ENCODE measurements around the gene GXYLT2.
A peak's percentile ranks its signal among the peaks of the same experiment; 100 is the strongest.

GXYLT2 gene, protein sequence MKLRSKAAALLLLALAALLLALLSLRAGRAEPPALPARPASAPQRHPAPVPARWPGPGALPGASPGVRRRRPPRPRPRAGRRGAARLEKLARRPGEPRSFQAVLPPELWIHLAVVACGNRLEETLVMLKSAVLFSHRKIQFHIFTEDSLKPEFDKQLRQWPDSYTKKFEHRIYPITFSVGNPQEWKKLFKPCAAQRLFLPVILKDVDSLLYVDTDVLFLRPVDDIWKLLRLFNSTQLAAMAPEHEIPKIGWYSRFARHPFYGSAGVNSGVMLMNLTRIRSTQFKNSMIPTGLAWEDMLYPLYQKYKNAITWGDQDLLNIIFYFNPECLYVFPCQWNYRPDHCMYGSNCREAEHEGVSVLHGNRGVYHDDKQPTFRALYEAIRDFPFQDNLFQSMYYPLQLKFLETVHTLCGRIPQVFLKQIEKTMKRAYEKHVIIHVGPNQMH

DNA sequence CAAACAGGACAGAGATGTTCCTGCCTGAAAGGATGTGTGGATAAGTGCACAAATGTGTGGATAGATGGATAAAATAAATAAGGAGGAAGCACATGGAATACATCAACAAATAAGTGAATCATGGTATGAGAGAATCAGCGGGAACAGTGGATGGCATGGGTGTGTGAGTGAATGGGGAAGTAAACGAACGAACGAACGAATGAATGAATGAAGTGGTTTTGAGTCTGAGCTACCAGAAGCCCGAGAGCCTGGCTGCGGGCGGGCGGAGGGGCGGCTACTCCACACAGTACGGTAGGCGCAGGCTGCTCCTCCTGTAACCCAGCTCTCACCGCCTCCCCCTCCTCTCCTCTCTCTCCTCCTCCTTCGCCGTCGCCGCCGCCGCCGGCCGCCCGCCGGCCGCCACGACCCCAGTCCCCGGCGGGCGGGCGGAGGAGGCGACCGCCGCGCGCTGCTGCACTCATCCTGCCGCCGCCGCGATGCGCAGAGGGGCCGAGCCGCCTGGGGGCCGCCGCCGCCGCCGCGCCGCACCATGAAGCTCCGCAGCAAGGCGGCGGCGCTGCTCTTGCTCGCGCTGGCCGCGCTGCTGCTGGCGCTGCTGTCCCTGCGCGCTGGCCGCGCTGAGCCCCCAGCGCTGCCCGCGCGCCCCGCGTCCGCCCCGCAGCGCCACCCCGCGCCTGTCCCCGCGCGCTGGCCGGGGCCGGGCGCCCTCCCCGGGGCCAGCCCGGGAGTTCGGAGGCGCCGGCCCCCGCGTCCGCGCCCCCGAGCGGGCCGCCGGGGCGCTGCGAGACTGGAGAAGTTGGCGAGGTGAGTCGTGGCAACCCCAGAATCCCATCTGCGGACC is at the start of gene GXYLT2:
Gene GXYLT2, plus strand, starts transcription at position 342 of the 841 bp plus-strand sequence. Its CDS starts 188 bp downstream, at position 530.
- no peak for TF ChIP-seq ZFX (IDR thresholded peaks at IDR 0.05)
- TF ChIP-seq, protein P1, sequence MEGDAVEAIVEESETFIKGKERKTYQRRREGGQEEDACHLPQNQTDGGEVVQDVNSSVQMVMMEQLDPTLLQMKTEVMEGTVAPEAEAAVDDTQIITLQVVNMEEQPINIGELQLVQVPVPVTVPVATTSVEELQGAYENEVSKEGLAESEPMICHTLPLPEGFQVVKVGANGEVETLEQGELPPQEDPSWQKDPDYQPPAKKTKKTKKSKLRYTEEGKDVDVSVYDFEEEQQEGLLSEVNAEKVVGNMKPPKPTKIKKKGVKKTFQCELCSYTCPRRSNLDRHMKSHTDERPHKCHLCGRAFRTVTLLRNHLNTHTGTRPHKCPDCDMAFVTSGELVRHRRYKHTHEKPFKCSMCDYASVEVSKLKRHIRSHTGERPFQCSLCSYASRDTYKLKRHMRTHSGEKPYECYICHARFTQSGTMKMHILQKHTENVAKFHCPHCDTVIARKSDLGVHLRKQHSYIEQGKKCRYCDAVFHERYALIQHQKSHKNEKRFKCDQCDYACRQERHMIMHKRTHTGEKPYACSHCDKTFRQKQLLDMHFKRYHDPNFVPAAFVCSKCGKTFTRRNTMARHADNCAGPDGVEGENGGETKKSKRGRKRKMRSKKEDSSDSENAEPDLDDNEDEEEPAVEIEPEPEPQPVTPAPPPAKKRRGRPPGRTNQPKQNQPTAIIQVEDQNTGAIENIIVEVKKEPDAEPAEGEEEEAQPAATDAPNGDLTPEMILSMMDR (conservative IDR thresholded peaks at IDR 0.05): peak; percentile 54
- peak within 1 kb of the TSS; percentile 33 for H3K27ac ChIP-seq

DNA sequence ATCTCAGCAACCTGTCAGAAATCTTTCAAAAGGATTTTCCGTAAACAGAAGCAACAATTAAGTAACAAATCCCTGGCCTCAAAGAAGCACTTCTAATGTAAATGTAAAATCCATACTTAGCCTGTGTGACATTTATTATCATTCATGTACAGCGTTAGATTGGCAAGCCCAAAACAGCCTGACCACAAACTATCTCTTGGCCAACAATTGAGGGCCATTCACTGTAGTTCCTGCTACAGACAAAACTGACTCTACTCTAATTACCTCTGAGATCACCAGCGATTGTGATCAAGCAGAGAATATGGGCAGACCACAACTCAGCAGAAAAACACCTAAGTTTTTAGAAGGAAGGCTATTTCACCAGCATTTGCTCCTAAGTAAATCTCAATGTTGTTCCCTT is 48.8 kb upstream of the GXYLT2 start:
- no peak overlapping the region for H3K27ac ChIP-seq
- no peak for TF ChIP-seq ZFX (IDR thresholded peaks at IDR 0.05)
- TF ChIP-seq, protein P1 (conservative IDR thresholded peaks at IDR 0.05): no peak

DNA sequence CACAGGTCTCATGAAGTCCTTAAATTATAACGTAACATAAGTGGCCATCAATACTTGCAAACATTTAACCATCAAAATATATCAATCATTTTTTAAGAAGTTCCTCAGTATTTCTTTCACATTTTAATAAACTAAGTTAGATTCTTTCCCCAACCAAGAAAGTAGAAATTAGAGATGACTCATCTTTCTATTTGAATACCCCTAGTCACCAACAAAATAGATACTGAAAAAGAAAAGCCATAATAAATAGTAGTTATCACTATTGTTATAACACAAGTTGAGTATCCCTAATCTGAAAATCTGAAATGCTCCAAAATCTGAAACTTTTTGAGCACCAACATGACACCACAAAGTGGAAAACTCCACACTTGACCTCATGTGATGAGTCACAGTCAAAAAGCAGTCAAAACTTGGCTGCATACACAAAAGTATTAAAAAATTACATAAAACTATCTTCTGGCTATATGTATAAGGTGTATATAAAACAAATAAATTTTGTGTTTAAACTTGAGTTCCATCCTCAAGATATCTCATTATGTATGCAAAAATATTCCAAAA is 43.3 kb upstream of the GXYLT2 start:
- no peak overlapping the region for H3K27ac ChIP-seq
- TF ChIP-seq, protein P1 (conservative IDR thresholded peaks at IDR 0.05): no peak
- no peak for TF ChIP-seq ZFX (IDR thresholded peaks at IDR 0.05)

DNA sequence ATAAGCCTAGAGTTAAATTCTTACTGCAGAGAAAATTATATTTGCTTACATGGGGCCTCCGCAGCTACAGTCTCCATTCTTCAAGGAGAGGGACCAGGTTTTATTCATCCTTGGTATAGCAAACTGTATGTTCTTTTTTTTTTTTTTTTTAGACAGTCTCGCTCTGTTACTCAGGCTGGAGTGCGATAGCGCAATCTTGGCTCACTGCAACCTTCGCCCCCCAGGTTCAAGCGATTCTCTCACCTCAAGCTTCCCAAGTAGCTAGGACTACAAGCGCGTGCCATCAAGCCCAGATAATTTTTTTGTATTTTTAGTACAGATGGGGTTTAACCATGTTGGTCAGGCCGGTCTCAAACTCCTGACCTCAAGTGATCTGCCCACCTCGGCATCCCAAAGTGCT is 41.7 kb upstream of the GXYLT2 start:
- TF ChIP-seq ZFX (IDR thresholded peaks at IDR 0.05): no peak
- TF ChIP-seq, protein P1 (conservative IDR thresholded peaks at IDR 0.05): no peak
- H3K27ac ChIP-seq: no peak overlapping the region

DNA sequence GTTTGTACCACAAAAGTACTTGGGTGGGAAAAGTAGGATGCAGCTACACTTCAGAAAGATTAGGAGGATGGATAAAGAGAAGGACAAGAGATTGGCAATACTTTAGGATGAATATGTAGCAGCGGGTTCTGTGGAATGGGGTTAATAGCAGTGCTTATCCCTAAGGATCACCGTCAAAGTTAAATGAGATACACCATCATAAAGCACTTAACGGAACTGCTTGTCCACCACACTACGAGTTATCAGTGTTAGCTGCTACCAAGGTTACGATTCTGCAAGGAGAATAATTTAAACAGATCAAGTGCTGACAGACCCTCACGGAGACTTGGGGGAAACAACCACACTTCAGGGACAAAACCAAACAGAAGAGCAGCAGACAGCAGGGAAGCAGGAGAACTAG is 40.6 kb upstream of the GXYLT2 start:
- H3K27ac ChIP-seq: peak overlapping the region; percentile 67
- TF ChIP-seq ZFX (IDR thresholded peaks at IDR 0.05): no peak
- TF ChIP-seq, protein P1 (conservative IDR thresholded peaks at IDR 0.05): no peak

DNA sequence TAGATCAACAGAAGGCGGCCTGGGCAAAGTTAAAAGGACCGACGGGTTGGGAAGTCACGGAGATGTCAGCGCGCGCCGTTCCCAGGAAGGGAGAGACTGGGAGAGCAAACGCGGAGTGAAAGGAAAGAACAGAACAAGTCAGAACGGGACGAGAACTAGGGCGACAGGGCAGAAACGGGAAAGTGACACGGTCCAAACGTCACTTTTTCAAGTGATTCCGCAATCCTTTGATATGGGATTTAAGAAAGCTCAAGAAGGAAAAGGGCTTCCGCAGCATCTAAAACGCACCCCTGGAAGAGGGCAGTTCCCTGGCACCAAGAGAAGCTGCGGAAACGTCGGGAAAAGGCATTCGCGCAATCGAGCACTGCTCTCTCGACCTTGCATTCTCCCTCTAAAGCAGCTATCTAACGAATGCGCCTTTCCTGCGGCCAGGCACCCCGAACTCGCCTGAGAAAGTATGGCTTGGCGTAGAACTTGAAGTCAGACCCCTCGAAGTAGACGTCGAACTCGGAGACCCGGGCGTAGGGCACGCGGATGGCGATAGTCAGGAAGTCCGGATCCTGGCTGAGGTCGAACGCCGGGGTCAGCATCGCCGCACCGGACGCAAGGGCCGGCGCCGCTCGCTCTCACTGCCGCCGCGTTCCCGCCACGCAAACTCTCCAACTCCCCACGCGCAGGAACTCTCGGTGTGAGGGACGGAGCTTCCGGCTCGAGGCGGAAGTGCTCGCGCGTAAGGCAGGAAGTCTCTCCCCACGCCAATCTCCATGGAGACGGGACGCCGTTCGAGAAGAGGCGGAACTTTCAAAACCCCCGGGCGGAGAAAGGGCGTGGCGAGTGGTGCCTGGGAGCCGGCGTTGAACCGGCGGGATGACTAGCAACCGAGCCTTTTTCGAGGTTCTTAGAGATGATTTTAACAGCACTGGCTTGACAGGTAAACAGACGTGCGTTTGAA is 39.8 kb upstream of the GXYLT2 start, which contains the start of gene SHQ1:
Gene SHQ1, minus strand, starts transcription at position 695 of the 952 bp plus-strand sequence. Its CDS starts 105 bp downstream, at position 590.
- TF ChIP-seq, protein P1 (conservative IDR thresholded peaks at IDR 0.05): no peak
- no peak for TF ChIP-seq ZFX (IDR thresholded peaks at IDR 0.05)
- peak within 1 kb of the TSS; percentile 67 for H3K27ac ChIP-seq
